Tongue (tissue), 2 donors: Measurements from ENCODE around the gene HEPACAM2. TPM values are rescaled to one million over a fixed set of nuclear protein-coding genes. Genes with fewer than 3 reads are reported as not detected.

Experiments
- DNase-seq: peaks from one replicate; pipeline ENCODE4 v3.0.0-alpha.2; 2015
- total RNA-seq: library from RNA; depleted of rRNA; stranded (reverse); fragments of >200 nt; gene quantifications from one replicate; pipeline ENCODE4 v1.2.3, GENCODE V29; 2014

The HEPACAM2 gene
- total RNA-seq, 1 donor from 2014 or later = 0.21 TPM

DNA sequence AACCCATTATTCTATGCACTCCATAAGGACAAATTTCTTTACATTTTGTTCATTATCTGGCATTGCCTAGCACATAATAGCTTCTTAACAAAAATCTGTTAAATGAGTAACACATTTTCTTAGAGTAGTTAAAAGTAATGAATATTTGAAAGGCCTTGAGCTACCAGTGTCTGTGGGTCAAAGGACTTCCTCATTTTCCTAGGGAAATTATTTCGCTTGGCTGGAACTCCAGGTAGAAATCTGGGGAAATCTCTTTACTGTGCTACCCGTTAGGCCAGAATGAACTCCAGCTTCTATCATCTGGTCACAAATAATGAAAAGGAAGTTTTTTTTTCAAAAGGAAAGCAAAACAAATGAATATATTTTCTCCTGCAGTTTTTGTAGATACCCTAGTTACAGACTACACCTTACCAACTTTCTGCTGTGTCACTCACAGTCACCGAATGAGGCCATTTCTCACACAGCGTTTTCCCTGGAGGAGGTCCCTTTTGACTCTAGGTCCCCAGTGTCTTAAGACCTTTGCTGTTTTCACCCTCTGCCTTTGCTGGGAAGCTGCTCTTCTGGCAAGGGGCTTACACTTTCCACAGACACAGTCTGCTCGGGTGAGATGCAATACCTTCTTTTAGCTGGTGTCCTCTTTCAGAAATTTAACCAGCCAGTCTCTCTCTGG is 79.7 kb downstream of the HEPACAM2 start:
- peak; percentile 16 for DNase-seq

DNA sequence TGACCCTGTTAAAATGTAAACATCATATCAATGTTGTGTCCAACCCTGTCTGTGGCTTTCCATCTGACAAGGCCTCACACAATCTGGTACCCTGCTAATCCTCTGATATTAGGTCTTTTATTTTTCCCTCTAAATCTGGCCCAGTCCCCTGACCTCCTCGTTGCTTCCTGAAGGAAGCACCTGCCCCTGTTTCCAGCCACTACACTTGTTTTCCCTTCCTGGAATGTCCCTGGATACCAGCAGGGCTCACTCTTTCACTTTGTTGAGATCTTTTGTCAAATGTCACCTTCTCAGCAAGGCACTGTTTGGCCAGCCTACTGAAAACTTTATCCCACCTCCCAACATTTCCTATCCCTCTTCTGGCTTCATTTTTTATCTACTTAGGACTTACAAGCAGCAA is 80.2 kb downstream of the HEPACAM2 start:
- DNase-seq = no peak

DNA sequence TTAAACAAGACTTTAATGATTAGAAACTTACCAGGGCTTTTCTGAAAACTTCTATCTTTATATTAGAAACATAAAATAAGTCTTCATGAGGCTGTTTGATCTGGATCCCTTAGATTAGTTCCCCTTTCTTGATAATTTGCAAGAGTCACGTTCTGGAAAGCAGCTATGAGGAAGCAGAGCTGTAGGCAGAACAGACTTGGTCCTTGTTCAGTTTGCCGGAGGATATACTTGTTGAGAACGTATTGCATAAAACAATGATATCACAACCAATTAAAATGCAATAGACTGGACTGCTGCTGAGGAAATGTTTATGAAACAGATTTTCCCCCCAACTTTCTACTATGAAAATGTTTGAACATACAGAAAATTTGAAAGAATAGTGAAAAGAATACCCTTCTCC is 80.9 kb downstream of the HEPACAM2 start:
- no peak for DNase-seq

GRCh38 chr7:93142127-93142526 is 84.1 kb downstream of the HEPACAM2 start:
- DNase-seq = no peak

GRCh38 chr7:93140582-93141191 is 85.6 kb downstream of the HEPACAM2 start:
- DNase-seq = no peak

GRCh38 chr7:93138576-93138975 is 87.7 kb downstream of the HEPACAM2 start:
- no peak for DNase-seq

Other genes starting within 250 kb of the HEPACAM2 start
- 10.9 TPM for gene SAMD9, start 108.5 kb downstream of the HEPACAM2 start, total RNA-seq
- gene SAMD9L, start 78.1 kb downstream of the HEPACAM2 start, total RNA-seq = 11.8 TPM
- gene VPS50, start 5.9 kb upstream of the HEPACAM2 start, total RNA-seq = 61.7 TPM